HCT116 (cell line): ENCODE results near the gene ZNF32. TPM values are rescaled to one million over a fixed set of nuclear protein-coding genes. Genes with fewer than 3 reads are reported as not detected.

Experiments used
- ATAC-seq: fragments of 200-7000 bp; cut with Tn5 transposase; 2 replicates; pipeline ENCODE4 v1.9.1; 2020; ENCODE audit warnings: mild to moderate bottlenecking, moderate library complexity
- BruUV-seq: library from RNA; stranded (reverse); fragments of 400-500 nt; replicated peaks from 2 replicates; lab custom pipeline; 2021; lab: Mats Ljungman, UMichigan
- CTCF ChIA-PET: fragments of 300-600 bp; sonication (Branson Sonifier 250); formaldehyde crosslinking; loops from one replicate; lab custom pipeline; 2021; ENCODE audit warnings: antibody characterized with exemption; lab: Charles Lee
- POLR2A ChIA-PET: fragments of 300-600, 350-600 bp; sonication (Branson Sonifier 250); formaldehyde crosslinking; loops from one replicate; lab custom pipeline; 2021; ENCODE audit warnings: antibody characterized with exemption; lab: Charles Lee
- RAD21 ChIA-PET, 2 experiments: fragments of 300-600 bp; sonication (Branson Sonifier 250); formaldehyde crosslinking; loops; one replicate each; lab custom pipeline; 2023; ENCODE audit warnings: low total read pairs in 2 of 2; ENCODE audit not compliant: uncharacterized antibody in 2 of 2, unreplicated experiment in 2 of 2, low non-redundant PET in 1 of 2; lab: Charles Lee
- DNase-seq: peaks from one replicate; pipeline ENCODE4 v3.0.0-alpha.2; 2010; ENCODE audit warnings: low read depth, low spot score
- H2AFZ ChIP-seq: fragments of 200-600 bp; shearing (Covaris generic), sonication (generic); 2 replicates; pipeline ENCODE4 v1.6.1; 2017; ENCODE audit warnings: low read depth, mixed run types, mixed read lengths, antibody characterized with exemption, low read length; ENCODE audit not compliant: poor library complexity, severe bottlenecking
- H3K27ac ChIP-seq: 2 replicates; pipeline ENCODE4 v1.5.1; 2012; ENCODE audit warnings: low read depth, low read length
- H3K27me3 ChIP-seq: fragments of 200-600 bp; sonication (generic); 2 replicates; pipeline ENCODE4 v1.6.1; 2016; ENCODE audit warnings: mixed run types, low read length, mixed read lengths; ENCODE audit not compliant: insufficient read depth
- H3K36me3 ChIP-seq, 2 experiments: fragments of 200-500 bp in 1 of 2; fragments of 200-600 bp in 1 of 2; sonication (Bioruptor generic) in 1 of 2; sonication (generic) in 1 of 2; 2 replicates each; pipeline versions ENCODE4 v1.5.1 to v1.6.1; 2014 to 2016; ENCODE audit warnings: low read length in 2 of 2, inconsistent platforms in 1 of 2, mixed read lengths in 1 of 2, mixed run types in 1 of 2; ENCODE audit not compliant: insufficient read depth in 2 of 2, control insufficient read depth in 1 of 2
- H3K4me1 ChIP-seq, 2 experiments: fragments of 200-600 bp in 1 of 2; sonication (generic) in 1 of 2; 2 replicates each; pipeline versions ENCODE4 v1.5.1 to v1.6.1; 2012 to 2017; ENCODE audit warnings: low read length in 2 of 2, inconsistent platforms in 1 of 2, mild to moderate bottlenecking in 1 of 2, mixed read lengths in 1 of 2, mixed run types in 1 of 2, moderate library complexity in 1 of 2; ENCODE audit not compliant: insufficient read depth in 2 of 2, control insufficient read depth in 1 of 2
- H3K4me2 ChIP-seq: fragments of 200-600 bp; sonication (generic); 2 replicates; pipeline ENCODE4 v1.6.1; 2017; ENCODE audit warnings: mixed run types, low read length, mixed read lengths
- H3K4me3 ChIP-seq, 2 experiments: fragments of 200-600 bp in 1 of 2; sonication (generic) in 1 of 2; replicated peaks in 1 of 2; 2 replicates each; pipeline ENCODE4 v1.5.1; 2011 to 2016; ENCODE audit warnings: low read length in 2 of 2, control low read depth in 1 of 2, low read depth in 1 of 2, mild to moderate bottlenecking in 1 of 2, mixed read lengths in 1 of 2, mixed run types in 1 of 2
- H3K79me2 ChIP-seq: fragments of 200-600 bp; sonication (generic); 2 replicates; pipeline ENCODE4 v1.6.1; 2017; ENCODE audit warnings: mild to moderate bottlenecking, mixed run types, low read length, moderate library complexity, mixed read lengths; ENCODE audit not compliant: insufficient read depth
- H3K9ac ChIP-seq: fragments of 200-600 bp; sonication (generic); 2 replicates; pipeline ENCODE4 v1.6.1; 2016; ENCODE audit warnings: low read length, mixed read lengths
- H3K9me2 ChIP-seq: fragments of 200-600 bp; sonication (generic), shearing (Covaris generic); 2 replicates; pipeline ENCODE4 v1.6.1; 2017; ENCODE audit warnings: mixed run types, mild to moderate bottlenecking, moderate library complexity; ENCODE audit not compliant: insufficient read depth
- H3K9me3 ChIP-seq, 2 experiments: fragments of 200-500 bp in 1 of 2; fragments of 200-600 bp in 1 of 2; sonication (Bioruptor generic) in 1 of 2; sonication (generic) in 1 of 2; 2 replicates each; pipeline ENCODE4 v1.6.1; 2014 to 2017; ENCODE audit warnings: low read length in 2 of 2, mixed read lengths in 2 of 2, inconsistent platforms in 1 of 2, low read depth in 1 of 2, mild to moderate bottlenecking in 1 of 2, mixed run types in 1 of 2, moderate library complexity in 1 of 2; ENCODE audit not compliant: control insufficient read depth in 1 of 2, insufficient read depth in 1 of 2
- H4K20me1 ChIP-seq: fragments of 200-600 bp; sonication (generic), shearing (Covaris generic); 2 replicates; pipeline ENCODE4 v1.6.1; 2017; ENCODE audit warnings: mixed run types, mild to moderate bottlenecking, moderate library complexity; ENCODE audit not compliant: insufficient read depth
- CBX3 ChIP-seq: IDR thresholded peaks from 2 replicates; pipeline ENCODE4 v1.6.1; 2012; ENCODE audit warnings: low read depth
- CEBPB ChIP-seq: IDR thresholded peaks from 2 replicates; pipeline ENCODE4 v1.6.1; 2012; ENCODE audit warnings: low read depth
- CTCF ChIP-seq, 3 experiments: fragments of 200-600 bp in 1 of 3; sonication (generic) in 1 of 3; IDR thresholded peaks in 2 of 3; conservative IDR thresholded peaks in 1 of 3; 2 replicates each; pipeline ENCODE4 v1.5.1; 2012 to 2017; ENCODE audit warnings: low read depth in 2 of 3, low read length in 2 of 3, antibody characterized with exemption in 1 of 3, borderline replicate concordance in 1 of 3, control low read depth in 1 of 3, mild to moderate bottlenecking in 1 of 3, mixed read lengths in 1 of 3, mixed run types in 1 of 3, moderate library complexity in 1 of 3; ENCODE audit not compliant: insufficient read depth in 1 of 3
- EGR1 ChIP-seq: IDR thresholded peaks from 2 replicates; pipeline ENCODE4 v1.6.1; 2012; ENCODE audit warnings: low read depth
- ELF1 ChIP-seq: IDR thresholded peaks from 2 replicates; pipeline ENCODE4 v1.6.1; 2012; ENCODE audit warnings: low read depth, borderline replicate concordance
- EZH2 ChIP-seq: fragments of 200-600 bp; sonication (generic); IDR thresholded peaks from 2 replicates; pipeline ENCODE4 v1.6.1; 2017; ENCODE audit warnings: antibody characterized with exemption, mixed run types
- EZH2phosphoT487 ChIP-seq: fragments of 200-600 bp; IDR thresholded peaks from 2 replicates; pipeline ENCODE4 v1.6.1; 2018; ENCODE audit warnings: antibody characterized with exemption, borderline replicate concordance
- JUND ChIP-seq: IDR thresholded peaks from 2 replicates; pipeline ENCODE4 v1.6.1; 2012
- POLR2A ChIP-seq: IDR thresholded peaks from 2 replicates; pipeline ENCODE4 v1.7.0; 2011; ENCODE audit warnings: borderline replicate concordance; ENCODE audit not compliant: insufficient read depth, insufficient read length; ENCODE audit errors: extremely low read depth
- POLR2AphosphoS5 ChIP-seq: IDR thresholded peaks from 2 replicates; pipeline ENCODE4 v1.6.1; 2011; ENCODE audit warnings: mild to moderate bottlenecking, low read depth, low read length, moderate library complexity
- REST ChIP-seq: IDR thresholded peaks from 2 replicates; pipeline ENCODE4 v1.6.1; 2012; ENCODE audit warnings: low read depth
- SRF ChIP-seq: IDR thresholded peaks from 2 replicates; pipeline ENCODE4 v1.6.1; 2012; ENCODE audit warnings: low read depth
- YY1 ChIP-seq: IDR thresholded peaks from 2 replicates; pipeline ENCODE4 v1.6.1; 2011; ENCODE audit warnings: low read length, low read depth, moderate library complexity, mild to moderate bottlenecking; ENCODE audit not compliant: insufficient replicate concordance; ENCODE audit errors: extremely low read depth
- ZNF274 ChIP-seq: fragments of 200-500 bp; sonication (Bioruptor generic); IDR thresholded peaks from 2 replicates; pipeline ENCODE4 v1.6.1; 2014; ENCODE audit warnings: mild to moderate bottlenecking, low read depth, low read length, inconsistent platforms
- intact Hi-C: fragments of 100-400 bp; cut with micrococcal nuclease; formaldehyde crosslinking; loops from 2 replicates; pipeline ENCODE4 v1.10.0; 2022
- total RNA-seq: library from RNA; stranded (reverse); gene quantifications from one replicate; pipeline ENCODE4 v1.2.1, GENCODE V29; 2021; ENCODE audit not compliant: unreplicated experiment
- TF ChIP-seq, protein P1 (sequence below): IDR thresholded peaks from 2 replicates; pipeline ENCODE4 v1.6.1; 2012

ZNF32 gene
- total RNA-seq, 1 experiment from 2014 or later: 10.3 TPM

GRCh38 chr10:43627942-43628341, 20.7 kb downstream of the ZNF32 start:
- RAD21 ChIA-PET: no interaction called here
- POLR2A ChIA-PET: no interaction called here
- BruUV-seq: no TSS peak
- intact Hi-C loops: no loop called here
- CTCF ChIA-PET: no interaction called here
- H3K36me3 ChIP-seq: no peaks in the 10 kb centered on the region
- H3K79me2 ChIP-seq: no peaks in the 10 kb centered on the region
- TF ChIP-seq CTCF (IDR thresholded peaks at IDR 0.05 in 2 of 3, conservative IDR thresholded peaks at IDR 0.05 in 1 of 3; ENCODE audit: borderline replicate concordance in 1 of 3, insufficient read depth in 1 of 3, low read depth in 2 of 3, low read length in 2 of 3) (no peak), JUND (no peak), ELF1 (no peak), CBX3 (no peak), EZH2 (no peak), YY1 (no peak), EZH2phosphoT487 (no peak), SRF (no peak), ZNF274 (no peak), EGR1 (no peak), REST (no peak), CEBPB (no peak), POLR2AphosphoS5 (no peak), POLR2A (no peak)
- TF ChIP-seq, protein P1, sequence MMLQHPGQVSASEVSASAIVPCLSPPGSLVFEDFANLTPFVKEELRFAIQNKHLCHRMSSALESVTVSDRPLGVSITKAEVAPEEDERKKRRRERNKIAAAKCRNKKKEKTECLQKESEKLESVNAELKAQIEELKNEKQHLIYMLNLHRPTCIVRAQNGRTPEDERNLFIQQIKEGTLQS: no peak
- no peak overlapping the region for H3K9ac ChIP-seq
- DNase-seq: no peak
- no peak overlapping the region for H3K27ac ChIP-seq
- H3K4me2 ChIP-seq: no peak overlapping the region
- no peaks in the 10 kb centered on the region for H4K20me1 ChIP-seq
- H3K9me2 ChIP-seq: no peaks in the 10 kb centered on the region
- H3K9me3 ChIP-seq: no peaks in the 10 kb centered on the region
- no peak for ATAC-seq
- H3K27me3 ChIP-seq: no peaks in the 10 kb centered on the region
- H3K4me3 ChIP-seq: no peak overlapping the region
- no peak overlapping the region for H2AFZ ChIP-seq
- peaks cover 0 to 4% of the 10 kb centered on the region in 2 experiments; a peak in 2 of 4 replicates for H3K4me1 ChIP-seq
